22Rv1 (cell line): Measurements from ENCODE around the gene ACVR1B.

Experiments used
- CTCF ChIP-seq: fragments of 450-650 bp; IDR thresholded peaks from 2 replicates; pipeline ENCODE4 v1.5.1; 2017; ENCODE audit warnings: mild to moderate bottlenecking
- ZFX ChIP-seq: fragments of 450-650 bp; IDR thresholded peaks from 2 replicates; pipeline ENCODE4 v1.6.1; 2017; ENCODE audit warnings: antibody characterized with exemption, borderline replicate concordance

GRCh38 chr12:51947246-51947996 lies 4.1 kb upstream of the ACVR1B start:
- TF ChIP-seq CTCF: no peak
- no peak for TF ChIP-seq ZFX
